ENCODE results near the gene ANGEL1. TPM values are rescaled to one million over a fixed set of nuclear protein-coding genes. Genes with fewer than 3 reads are reported as not detected.
A peak's percentile ranks its signal among the peaks of the same experiment; 100 is the strongest.

Gene ANGEL1
- total and polyA plus RNA-seq, 12 donors: 5.5 to 17.1 (median 12.0) TPM

- peak overlapping the region; percentile 18 to 85 (median 80) for H3K27ac ChIP-seq
Observed at GRCh38 chr14:76829013-76829365, 16.3 kb upstream of the ANGEL1 start.

GRCh38 chr14:76828339-76829012, 15.8 kb upstream of the ANGEL1 start:
- Histone ChIP-seq H3K27me3 (no peaks in the 10 kb centered on the region), H3K27ac (peak overlapping the region; percentile 2 to 85 (median 80)), H3K4me1 (peaks cover 0 to 55% (median 22%) of the 10 kb centered on the region in 9 donors), H3K36me3 (peaks cover 0 to 3% (median 0%) of the 10 kb centered on the region in 9 donors), H3K4me3 (peak overlapping the region in 9 of 10 donors; percentile 7 to 50 (median 34)), H3K9me3 (peaks cover 0 to 7% (median 0%) of the 10 kb centered on the region in 11 donors)
- WGBS, 2 donors: 65 to 67% methylated on average over 17 of the region's 17 CpGs
- no peak for DNase-seq
- no peak for TF ChIP-seq CTCF (IDR thresholded peaks at IDR 0.05)
- peak in 2 of 8 donors; percentile 2 to 3 for ATAC-seq
- intact Hi-C loops (cut with DNase I): no loop called here

More at GRCh38 chr14:76829013-76829365, 16.3 kb upstream of the ANGEL1 start:
- Histone ChIP-seq H3K36me3 (peaks cover 0 to 8% (median 0%) of the 10 kb centered on the region in 9 donors), H3K9me3 (peaks cover 0 to 7% (median 0%) of the 10 kb centered on the region in 11 donors), H3K4me1 (peaks cover 0 to 55% (median 22%) of the 10 kb centered on the region in 9 donors), H3K27me3 (no peaks in the 10 kb centered on the region), H3K4me3 (peak overlapping the region in 2 of 10 donors; percentile 15 to 50)
- ATAC-seq: peak; percentile 21 to 86 (median 75)
- TF ChIP-seq CTCF (IDR thresholded peaks at IDR 0.05): no peak
- intact Hi-C loops (cut with DNase I): no loop called here
- WGBS, 2 donors: 56 to 61% methylated on average over 3 of the region's 3 CpGs
- peak; percentile 33 to 55 for DNase-seq

GRCh38 chr14:76827696-76828296, 15.1 kb upstream of the ANGEL1 start:
- DNase-seq (peak; percentile 51 to 61), ATAC-seq (peak in 7 of 8 donors; percentile 36 to 61 (median 47))
- H3K9me3 ChIP-seq: peaks cover 0 to 7% (median 0%) of the 10 kb centered on the region in 11 donors
- peak overlapping the region in 9 of 10 donors; percentile 7 to 50 (median 34) for H3K4me3 ChIP-seq
- no peaks in the 10 kb centered on the region for H3K36me3 ChIP-seq
- 53 to 57% methylated on average over 9 of the region's 9 CpGs for WGBS, 2 donors
- no peak for TF ChIP-seq CTCF (IDR thresholded peaks at IDR 0.05)
- H3K27me3 ChIP-seq: no peaks in the 10 kb centered on the region
- H3K4me1 ChIP-seq: peaks cover 0 to 48% (median 22%) of the 10 kb centered on the region in 9 donors
- intact Hi-C loops (cut with DNase I): loop anchor here in 1 of 10 donors (1.0 kb wide), 1 partner anchor 23 kb away; no protein-coding TSS in a partner anchor
- H3K27ac ChIP-seq: peak overlapping the region; percentile 2 to 85 (median 80)

- intact Hi-C loops (cut with DNase I): no loop called here
- no peak for ATAC-seq
- peaks cover 0 to 38% (median 22%) of the 10 kb centered on the region in 9 donors for H3K4me1 ChIP-seq
- TF ChIP-seq CTCF (IDR thresholded peaks at IDR 0.05): no peak
- peak within 1 kb of the TSS in 3 of 10 donors; percentile 81 to 85 (median 82) for H3K27ac ChIP-seq
- H3K27me3 ChIP-seq: no peaks in the 10 kb centered on the region
- H3K36me3 ChIP-seq: no peaks in the 10 kb centered on the region
- WGBS, 2 donors: 93 to 94% methylated on average over 2 of the region's 2 CpGs
- no peak for DNase-seq
- no peaks in the 10 kb centered on the region for H3K9me3 ChIP-seq
- H3K4me3 ChIP-seq: no peak within 1 kb of the TSS
Observed at GRCh38 chr14:76826122-76826521, 13.4 kb upstream of the ANGEL1 start, which contains the start of gene LRRC74A. LRRC74A (plus strand) TSS chr14:76826408; CDS start chr14:76826698, 290 bp downstream.
